Liver (tissue), 9 donors: ENCODE data around the gene SEC14L6. TPM values are rescaled to one million over a fixed set of nuclear protein-coding genes. Genes with fewer than 3 reads are reported as not detected.

Experiments
- DNase-seq: peaks from one replicate; pipeline ENCODE4 v3.0.0-alpha.2; 2017; ENCODE audit warnings: low spot score
- H3K27ac ChIP-seq, 2 donors: one replicate each; pipeline ENCODE4 v1.7.0; 2013; ENCODE audit warnings: inconsistent platforms in 2 of 2, low read length in 2 of 2, control low read depth in 1 of 2, low read depth in 1 of 2, mild to moderate bottlenecking in 1 of 2
- H3K27me3 ChIP-seq, 4 donors: one replicate each; pipeline versions ENCODE4 v1.6.1 to v1.7.0; 2013; ENCODE audit warnings: low read length in 3 of 4, inconsistent platforms in 1 of 4, mild to moderate bottlenecking in 1 of 4, moderate library complexity in 1 of 4; ENCODE audit not compliant: control insufficient read depth in 4 of 4, insufficient read depth in 4 of 4
- H3K36me3 ChIP-seq, 4 donors: one replicate each; pipeline versions ENCODE4 v1.6.1 to v1.7.0; 2013; ENCODE audit warnings: low read length in 3 of 4, mild to moderate bottlenecking in 3 of 4, low read depth in 1 of 4, moderate library complexity in 1 of 4; ENCODE audit not compliant: control insufficient read depth in 4 of 4, insufficient read depth in 3 of 4
- H3K4me1 ChIP-seq, 4 donors: one replicate each; pipeline versions ENCODE4 v1.6.1 to v1.7.0; 2013; ENCODE audit warnings: low read length in 3 of 4, mild to moderate bottlenecking in 3 of 4, moderate library complexity in 1 of 4; ENCODE audit not compliant: control insufficient read depth in 4 of 4, insufficient read depth in 4 of 4
- H3K4me3 ChIP-seq, 3 donors: one replicate each; pipeline versions ENCODE4 v1.6.1 to v1.7.0; 2013; ENCODE audit warnings: low read length in 3 of 3, control low read depth in 1 of 3, low read depth in 1 of 3, mild to moderate bottlenecking in 1 of 3
- H3K9ac ChIP-seq, 2 donors: one replicate each; pipeline ENCODE4 v1.7.0; 2013; ENCODE audit warnings: low read length in 2 of 2, mild to moderate bottlenecking in 2 of 2, moderate library complexity in 2 of 2, control low read depth in 1 of 2, low read depth in 1 of 2
- H3K9me3 ChIP-seq, 4 donors: one replicate each; pipeline versions ENCODE4 v1.6.1 to v1.7.0; 2013; ENCODE audit warnings: low read length in 3 of 4; ENCODE audit not compliant: control insufficient read depth in 4 of 4
- EGR1 ChIP-seq, 2 donors: IDR thresholded peaks; 2 replicates each; pipeline ENCODE4 v1.6.1; 2016 to 2018; ENCODE audit warnings: antibody characterized with exemption in 2 of 2, low read depth in 2 of 2
- FOXA1 ChIP-seq: IDR thresholded peaks from 2 replicates; pipeline ENCODE4 v1.6.1; 2016; ENCODE audit warnings: antibody characterized with exemption
- FOXA2 ChIP-seq: IDR thresholded peaks from 2 replicates; pipeline ENCODE4 v1.6.1; 2016; ENCODE audit warnings: antibody characterized with exemption
- GABPA ChIP-seq, 2 donors: IDR thresholded peaks in 1 of 2; conservative IDR thresholded peaks in 1 of 2; 2 replicates each; pipeline ENCODE4 v1.6.1; 2016; ENCODE audit warnings: antibody characterized with exemption in 2 of 2, mild to moderate bottlenecking in 1 of 2, moderate library complexity in 1 of 2
- HNF4G ChIP-seq: IDR thresholded peaks from 2 replicates; pipeline ENCODE4 v1.6.1; 2016; ENCODE audit warnings: antibody characterized with exemption
- JUND ChIP-seq, 2 donors: IDR thresholded peaks; 2 replicates each; pipeline ENCODE4 v1.6.1; 2016; ENCODE audit warnings: antibody characterized with exemption in 2 of 2
- NR2F2 ChIP-seq: IDR thresholded peaks from 2 replicates; pipeline ENCODE4 v1.6.1; 2016; ENCODE audit warnings: antibody characterized with exemption
- RAD21 ChIP-seq, 2 donors: IDR thresholded peaks; 2 replicates each; pipeline ENCODE4 v1.6.1; 2016; ENCODE audit warnings: antibody characterized with exemption in 2 of 2, mild to moderate bottlenecking in 2 of 2
- REST ChIP-seq: IDR thresholded peaks from 2 replicates; pipeline ENCODE4 v1.6.1; 2016; ENCODE audit warnings: antibody characterized with exemption, mild to moderate bottlenecking
- SP1 ChIP-seq: IDR thresholded peaks from 2 replicates; pipeline ENCODE4 v1.6.1; 2018; ENCODE audit warnings: antibody characterized with exemption, mild to moderate bottlenecking
- TAF1 ChIP-seq: conservative IDR thresholded peaks from 2 replicates; pipeline ENCODE4 v1.6.1; 2016; ENCODE audit warnings: antibody characterized with exemption, mild to moderate bottlenecking
- YY1 ChIP-seq: IDR thresholded peaks from 2 replicates; pipeline ENCODE4 v1.6.1; 2016; ENCODE audit warnings: antibody characterized with exemption, mild to moderate bottlenecking
- WGBS: extraction: QIAGEN DNeasy Blood & Tissue Kit; methylation state at CpG from one replicate; pipeline ENCODE4 v1.1.7; 2013; 5-methylcytosine and 5-hydroxymethylcytosine counted together
- polyA plus RNA-seq, 2 donors: library from polyadenylated mRNA; stranded (reverse) in 1 of 2; unstranded in 1 of 2; fragments of 200-250 nt in 1 of 2; fragments of >200 nt in 1 of 2; fragmentation: Nextera tagmentation in 1 of 2; extraction: Ambion mirVana in 1 of 2; gene quantifications; one replicate each; pipeline versions ENCODE4 v1.2.1 to v1.2.3, GENCODE V29; 2013 to 2015
- total RNA-seq, 2 donors: library from RNA; depleted of rRNA; stranded (reverse); fragments of >200 nt; gene quantifications; one replicate each; pipeline ENCODE4 v1.2.3, GENCODE V29; 2014
- TF ChIP-seq, protein P1 (sequence below): IDR thresholded peaks from 2 replicates; pipeline ENCODE4 v1.6.1; 2016; ENCODE audit warnings: antibody characterized with exemption
- TF ChIP-seq, protein P2 (sequence below): IDR thresholded peaks from 2 replicates; pipeline ENCODE4 v1.6.1; 2016; ENCODE audit warnings: antibody characterized with exemption
- TF ChIP-seq, protein P3 (sequence below): IDR thresholded peaks from 2 replicates; pipeline ENCODE4 v1.6.1; 2016; ENCODE audit warnings: antibody characterized with exemption
- donor health status: healthy.
- donor health status: healthy.
- donor health status: healthy.
- donor health status: healthy.
- donor health status: healthy.

SEC14L6 gene
- total and polyA plus RNA-seq, 4 donors = 0.18 to 0.70 (median 0.28) TPM

- Histone ChIP-seq H3K9ac (no peak overlapping the region), H3K27ac (no peak overlapping the region), H3K9me3 (no peaks in the 10 kb centered on the region), H3K27me3 (no peaks in the 10 kb centered on the region), H3K4me3 (no peak overlapping the region), H3K36me3 (no peaks in the 10 kb centered on the region), H3K4me1 (no peaks in the 10 kb centered on the region)
- DNase-seq = no peak
- TF ChIP-seq RAD21 (IDR thresholded peaks at IDR 0.05) = peak in 1 of 2 donors; percentile 15
- TF ChIP-seq, protein P1, sequence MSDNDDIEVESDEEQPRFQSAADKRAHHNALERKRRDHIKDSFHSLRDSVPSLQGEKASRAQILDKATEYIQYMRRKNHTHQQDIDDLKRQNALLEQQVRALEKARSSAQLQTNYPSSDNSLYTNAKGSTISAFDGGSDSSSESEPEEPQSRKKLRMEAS = no peak
- WGBS = 98% methylated on average over 73 of the region's 73 CpGs
Measured at GRCh38 chr22:30555282-30556210, 9.0 kb upstream of the SEC14L6 start.

DNA sequence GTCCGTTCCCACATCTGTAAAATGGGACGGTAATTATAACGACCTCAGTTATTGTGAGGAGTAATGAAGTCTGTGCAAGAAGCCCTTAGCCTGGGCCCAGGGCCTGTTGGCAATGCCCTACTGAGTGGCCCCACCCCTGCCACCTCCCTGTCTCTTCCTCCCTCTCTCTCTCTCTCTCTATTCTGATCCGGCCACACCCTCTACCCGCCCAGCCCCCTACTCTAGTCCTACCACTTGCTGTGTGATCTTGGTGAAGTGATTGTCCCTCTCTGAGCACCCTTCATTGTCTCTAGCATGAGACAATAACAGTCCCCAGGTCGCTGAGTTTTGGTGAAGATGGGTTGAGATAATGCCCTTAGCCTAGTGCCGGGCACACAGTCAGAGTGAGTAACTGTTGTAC lies 7.4 kb upstream of the SEC14L6 start:
- Histone ChIP-seq H3K27ac (no peak overlapping the region), H3K4me1 (no peaks in the 10 kb centered on the region), H3K9me3 (no peaks in the 10 kb centered on the region), H3K27me3 (no peaks in the 10 kb centered on the region), H3K9ac (no peak overlapping the region), H3K36me3 (no peaks in the 10 kb centered on the region), H3K4me3 (no peak overlapping the region)
- 89% methylated on average over 7 of the region's 7 CpGs for WGBS
- TF ChIP-seq YY1 (no peak), HNF4G (no peak), FOXA1 (no peak), FOXA2 (no peak), GABPA (IDR thresholded peaks at IDR 0.05 in 1 of 2, conservative IDR thresholded peaks at IDR 0.05 in 1 of 2) (no peak), SP1 (no peak), TAF1 (no peak), NR2F2 (no peak), EGR1 (IDR thresholded peaks at IDR 0.05; ENCODE audit: low read depth in 2 of 2) (no peak), JUND (IDR thresholded peaks at IDR 0.05) (no peak), REST (no peak), RAD21 (IDR thresholded peaks at IDR 0.05) (no peak)
- TF ChIP-seq, protein P2, sequence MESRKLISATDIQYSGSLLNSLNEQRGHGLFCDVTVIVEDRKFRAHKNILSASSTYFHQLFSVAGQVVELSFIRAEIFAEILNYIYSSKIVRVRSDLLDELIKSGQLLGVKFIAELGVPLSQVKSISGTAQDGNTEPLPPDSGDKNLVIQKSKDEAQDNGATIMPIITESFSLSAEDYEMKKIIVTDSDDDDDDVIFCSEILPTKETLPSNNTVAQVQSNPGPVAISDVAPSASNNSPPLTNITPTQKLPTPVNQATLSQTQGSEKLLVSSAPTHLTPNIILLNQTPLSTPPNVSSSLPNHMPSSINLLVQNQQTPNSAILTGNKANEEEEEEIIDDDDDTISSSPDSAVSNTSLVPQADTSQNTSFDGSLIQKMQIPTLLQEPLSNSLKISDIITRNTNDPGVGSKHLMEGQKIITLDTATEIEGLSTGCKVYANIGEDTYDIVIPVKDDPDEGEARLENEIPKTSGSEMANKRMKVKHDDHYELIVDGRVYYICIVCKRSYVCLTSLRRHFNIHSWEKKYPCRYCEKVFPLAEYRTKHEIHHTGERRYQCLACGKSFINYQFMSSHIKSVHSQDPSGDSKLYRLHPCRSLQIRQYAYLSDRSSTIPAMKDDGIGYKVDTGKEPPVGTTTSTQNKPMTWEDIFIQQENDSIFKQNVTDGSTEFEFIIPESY = no peak
- TF ChIP-seq, protein P3, sequence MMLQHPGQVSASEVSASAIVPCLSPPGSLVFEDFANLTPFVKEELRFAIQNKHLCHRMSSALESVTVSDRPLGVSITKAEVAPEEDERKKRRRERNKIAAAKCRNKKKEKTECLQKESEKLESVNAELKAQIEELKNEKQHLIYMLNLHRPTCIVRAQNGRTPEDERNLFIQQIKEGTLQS = no peak
- TF ChIP-seq, protein P1 = no peak
- no peak for DNase-seq
